ENCODE measurements around the gene SH2D4B. TPM values are rescaled to one million over a fixed set of nuclear protein-coding genes. Genes with fewer than 3 reads are reported as not detected.

SH2D4B gene
- total RNA-seq, 1 donor from 2014 or later = not detected

DNA sequence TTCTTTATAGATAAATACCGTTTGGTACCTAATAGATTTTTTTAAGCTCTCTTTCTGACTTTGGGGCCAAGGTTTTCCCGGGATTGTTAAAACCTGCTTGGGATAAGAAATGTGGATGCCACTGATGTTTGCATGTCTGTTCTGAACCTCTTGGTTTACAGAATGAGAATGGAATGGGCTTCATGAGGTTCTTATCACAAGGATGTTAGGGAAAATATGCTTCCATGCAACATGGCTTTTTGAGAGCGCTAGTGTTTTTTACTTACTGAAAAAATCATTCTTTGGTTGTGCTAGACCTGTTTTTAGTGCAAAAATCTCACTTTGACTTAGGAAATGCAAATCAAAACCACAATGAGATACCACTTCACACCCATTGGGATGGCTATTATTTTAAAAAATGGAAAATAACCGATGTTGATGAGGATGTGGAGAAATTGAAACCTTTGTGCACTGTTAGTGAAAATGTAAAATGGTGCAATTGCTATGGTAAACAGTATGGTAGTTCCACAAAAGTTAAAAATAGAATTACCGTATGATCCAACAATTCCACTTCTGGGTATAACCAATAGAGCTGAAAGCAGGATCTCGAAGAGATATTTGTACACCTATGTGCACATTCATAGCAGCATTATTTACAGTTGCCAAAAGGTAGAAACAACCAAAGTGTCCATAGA lies 44.7 kb upstream of the SH2D4B start:
- Histone ChIP-seq H3K36me3 (peaks cover 36% of the 10 kb centered on the region), H3K9me3 (replicated peaks) (peaks cover 5% of the 10 kb centered on the region), H3K4me1 (peaks cover 98% of the 10 kb centered on the region), H3K4me3 (no peak overlapping the region), H3K27me3 (ENCODE audit: low read depth) (no peaks in the 10 kb centered on the region), H3K27ac (replicated peaks) (peak overlapping the region; percentile 68)
- TF ChIP-seq, protein P1, sequence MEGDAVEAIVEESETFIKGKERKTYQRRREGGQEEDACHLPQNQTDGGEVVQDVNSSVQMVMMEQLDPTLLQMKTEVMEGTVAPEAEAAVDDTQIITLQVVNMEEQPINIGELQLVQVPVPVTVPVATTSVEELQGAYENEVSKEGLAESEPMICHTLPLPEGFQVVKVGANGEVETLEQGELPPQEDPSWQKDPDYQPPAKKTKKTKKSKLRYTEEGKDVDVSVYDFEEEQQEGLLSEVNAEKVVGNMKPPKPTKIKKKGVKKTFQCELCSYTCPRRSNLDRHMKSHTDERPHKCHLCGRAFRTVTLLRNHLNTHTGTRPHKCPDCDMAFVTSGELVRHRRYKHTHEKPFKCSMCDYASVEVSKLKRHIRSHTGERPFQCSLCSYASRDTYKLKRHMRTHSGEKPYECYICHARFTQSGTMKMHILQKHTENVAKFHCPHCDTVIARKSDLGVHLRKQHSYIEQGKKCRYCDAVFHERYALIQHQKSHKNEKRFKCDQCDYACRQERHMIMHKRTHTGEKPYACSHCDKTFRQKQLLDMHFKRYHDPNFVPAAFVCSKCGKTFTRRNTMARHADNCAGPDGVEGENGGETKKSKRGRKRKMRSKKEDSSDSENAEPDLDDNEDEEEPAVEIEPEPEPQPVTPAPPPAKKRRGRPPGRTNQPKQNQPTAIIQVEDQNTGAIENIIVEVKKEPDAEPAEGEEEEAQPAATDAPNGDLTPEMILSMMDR (IDR thresholded peaks at IDR 0.05; ENCODE audit: borderline replicate concordance) = no peak
- no peak for DNase-seq
- intact Hi-C loops (cut with micrococcal nuclease) = no loop called here

DNA sequence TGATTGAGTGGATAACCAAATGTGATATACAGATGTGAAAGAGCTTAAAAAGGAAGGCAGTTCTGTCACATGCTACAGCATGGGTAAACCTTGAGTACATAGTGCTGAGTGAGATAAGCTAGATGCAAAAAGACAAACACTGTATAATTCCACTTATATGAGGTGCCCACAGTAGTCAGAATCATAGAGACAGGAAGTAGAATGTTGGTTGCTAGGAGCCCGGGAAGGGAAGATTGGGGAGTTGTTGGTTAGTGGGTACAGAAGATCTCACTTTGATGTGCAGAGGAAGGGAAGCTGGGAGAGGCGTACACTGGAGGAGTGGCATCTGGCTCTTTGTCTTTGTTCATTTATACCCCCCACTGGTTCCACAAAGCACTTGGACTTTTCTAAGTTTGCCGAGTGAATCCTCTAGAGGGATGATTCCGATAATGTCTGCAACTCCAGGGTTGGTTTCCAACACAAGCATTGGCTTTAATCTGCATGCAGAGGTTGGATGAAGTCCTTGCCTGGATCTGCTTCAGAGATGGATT lies 44.1 kb upstream of the SH2D4B start:
- Histone ChIP-seq H3K4me1 (peaks cover 98% of the 10 kb centered on the region), H3K4me3 (no peak overlapping the region), H3K36me3 (peaks cover 36% of the 10 kb centered on the region), H3K9me3 (replicated peaks) (peaks cover 5% of the 10 kb centered on the region), H3K27ac (replicated peaks) (peak overlapping the region; percentile 68), H3K27me3 (ENCODE audit: low read depth) (no peaks in the 10 kb centered on the region)
- DNase-seq = no peak
- TF ChIP-seq, protein P1 (IDR thresholded peaks at IDR 0.05; ENCODE audit: borderline replicate concordance) = no peak
- intact Hi-C loops (cut with micrococcal nuclease) = no loop called here

DNA sequence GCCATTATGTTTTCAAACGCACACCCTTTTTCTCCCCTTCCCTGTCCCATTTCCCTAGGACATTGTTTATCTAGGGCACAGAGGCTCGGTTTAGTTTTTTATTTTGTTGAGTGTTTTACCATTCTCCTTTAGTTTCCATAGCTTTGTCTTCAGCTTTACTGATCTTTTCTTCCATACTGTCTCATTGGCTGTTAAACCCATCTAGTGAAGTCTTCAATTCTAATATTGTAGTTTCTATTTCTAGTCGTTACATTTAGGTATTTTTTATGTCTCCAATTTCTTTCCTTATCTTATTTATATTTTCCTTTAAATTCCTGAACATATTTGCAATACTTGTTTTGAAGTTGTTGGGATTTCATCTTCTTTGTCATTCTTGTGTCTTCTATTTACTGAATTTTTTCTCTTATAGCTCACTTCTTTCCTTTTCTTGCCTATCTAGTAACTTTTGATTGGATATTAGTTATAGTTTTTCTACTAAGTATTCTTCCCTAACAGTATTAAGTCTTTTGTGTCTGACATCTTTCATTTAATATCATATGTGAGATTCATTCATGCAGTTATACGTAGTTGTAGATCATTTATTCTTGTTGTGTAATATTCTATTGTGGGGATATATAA lies 41.0 kb upstream of the SH2D4B start:
- intact Hi-C loops (cut with micrococcal nuclease) = no loop called here
- H3K4me1 ChIP-seq = peaks cover 99% of the 10 kb centered on the region

DNA sequence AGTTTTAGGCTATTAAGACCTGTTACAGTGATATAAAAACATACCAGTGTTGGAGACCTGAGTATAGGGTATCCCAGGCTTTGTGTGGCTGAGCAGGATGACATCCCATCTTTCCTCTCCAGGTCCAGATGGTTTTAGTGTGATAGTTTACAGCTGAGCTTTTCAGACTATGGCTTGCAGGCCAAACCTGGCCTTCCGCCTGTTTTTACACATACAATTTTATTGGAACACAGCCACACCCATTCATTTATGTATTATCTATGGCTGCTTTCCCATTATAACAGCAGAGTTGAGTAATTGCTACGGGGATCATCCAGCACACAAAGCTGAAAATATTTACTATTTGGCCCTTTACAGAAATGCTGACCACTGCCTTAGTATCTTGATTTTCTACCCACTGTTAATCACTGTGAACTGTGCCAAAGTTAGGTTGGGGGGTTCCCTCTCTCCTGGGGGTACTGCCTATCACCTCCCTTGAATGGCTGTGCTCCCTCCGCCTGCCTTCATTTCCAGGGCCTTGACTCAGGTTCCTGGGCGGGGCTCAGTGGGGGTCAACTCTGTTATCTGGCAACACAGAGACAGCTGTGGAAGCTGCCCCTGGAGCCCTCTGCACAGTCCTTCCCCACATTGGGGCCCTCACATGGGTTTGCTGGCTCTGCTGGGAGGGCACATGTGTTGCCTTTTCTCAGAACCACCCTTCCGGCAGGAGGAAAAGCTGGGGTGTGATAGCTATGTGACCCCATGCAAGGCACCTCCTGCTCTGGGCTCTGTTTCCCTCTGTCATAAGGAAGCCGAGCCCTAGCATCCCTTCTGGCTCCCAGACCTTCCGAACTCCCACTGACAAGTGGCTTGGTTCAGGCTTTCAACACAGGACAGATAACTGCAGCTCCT lies 40.3 kb upstream of the SH2D4B start:
- TF ChIP-seq, protein P1 (IDR thresholded peaks at IDR 0.05; ENCODE audit: borderline replicate concordance) = no peak
- Histone ChIP-seq H3K27ac (replicated peaks) (peak overlapping the region; percentile 91), H3K4me1 (peaks cover 99% of the 10 kb centered on the region), H3K9me3 (replicated peaks) (peaks cover 5% of the 10 kb centered on the region), H3K27me3 (ENCODE audit: low read depth) (no peaks in the 10 kb centered on the region), H3K4me3 (peak overlapping the region; percentile 14), H3K36me3 (no peaks in the 10 kb centered on the region)
- peak; percentile 78 for DNase-seq
- intact Hi-C loops (cut with micrococcal nuclease) = no loop called here

More for the DNA sequence above, 41.0 kb upstream of the SH2D4B start:
- DNase-seq = no peak
- H3K9me3 ChIP-seq (replicated peaks) = peaks cover 5% of the 10 kb centered on the region
- H3K27me3 ChIP-seq (ENCODE audit: low read depth) = no peaks in the 10 kb centered on the region
- TF ChIP-seq, protein P1 (IDR thresholded peaks at IDR 0.05; ENCODE audit: borderline replicate concordance) = no peak
- H3K4me3 ChIP-seq = no peak overlapping the region
- peak overlapping the region; percentile 91 for H3K27ac ChIP-seq (replicated peaks)
- H3K36me3 ChIP-seq = peaks cover 7% of the 10 kb centered on the region
